ENCODE measurements around the gene MTURN. TPM values are rescaled to one million over a fixed set of nuclear protein-coding genes. Genes with fewer than 3 reads are reported as not detected.

MTURN gene
- total RNA-seq, 2 donors from 2014 or later: 4.0 to 6.4 TPM

GRCh38 chr7:30162622-30163124, 27.9 kb downstream of the MTURN start:
- peak; percentile 56 for ATAC-seq (replicated peaks)
- H3K9me3 Mint-ChIP-seq: no peaks in the 10 kb centered on the region
- H3K27ac Mint-ChIP-seq: peak overlapping the region; percentile 40
- peaks cover 5% of the 10 kb centered on the region for H3K4me1 Mint-ChIP-seq
- H3K27me3 Mint-ChIP-seq: no peaks in the 10 kb centered on the region
- peak overlapping the region; percentile 37 for H3K4me3 Mint-ChIP-seq
- no peaks in the 10 kb centered on the region for H3K36me3 Mint-ChIP-seq (ENCODE audit: low read depth)

GRCh38 chr7:30163231-30163894, 28.6 kb downstream of the MTURN start:
- Mint-ChIP-seq H3K9me3 (no peaks in the 10 kb centered on the region), H3K36me3 (ENCODE audit: low read depth) (no peaks in the 10 kb centered on the region), H3K27me3 (no peaks in the 10 kb centered on the region), H3K4me1 (peaks cover 5% of the 10 kb centered on the region), H3K27ac (peak overlapping the region; percentile 40), H3K4me3 (peak overlapping the region; percentile 37)
- ATAC-seq (replicated peaks): peak; percentile 61

- H3K27ac Mint-ChIP-seq: peak overlapping the region; percentile 46
- H3K27me3 Mint-ChIP-seq: no peaks in the 10 kb centered on the region
- ATAC-seq (replicated peaks): no peak
- H3K9me3 Mint-ChIP-seq: no peaks in the 10 kb centered on the region
- peaks cover 5% of the 10 kb centered on the region for H3K4me1 Mint-ChIP-seq
- no peak overlapping the region for H3K4me3 Mint-ChIP-seq
- no peaks in the 10 kb centered on the region for H3K36me3 Mint-ChIP-seq (ENCODE audit: low read depth)
These were observed 29.8 kb downstream of the MTURN start for GRCh38 chr7:30164567-30164966.

- Mint-ChIP-seq H3K4me1 (peaks cover 5% of the 10 kb centered on the region), H3K36me3 (ENCODE audit: low read depth) (no peaks in the 10 kb centered on the region), H3K27me3 (no peaks in the 10 kb centered on the region), H3K4me3 (no peak overlapping the region), H3K27ac (no peak overlapping the region), H3K9me3 (no peaks in the 10 kb centered on the region)
- ATAC-seq (replicated peaks): no peak
These were observed 30.8 kb downstream of the MTURN start for GRCh38 chr7:30165590-30165989.

GRCh38 chr7:30166155-30166840, 31.5 kb downstream of the MTURN start:
- Mint-ChIP-seq H3K27me3 (no peaks in the 10 kb centered on the region), H3K36me3 (ENCODE audit: low read depth) (no peaks in the 10 kb centered on the region), H3K27ac (no peak overlapping the region), H3K4me1 (peaks cover 5% of the 10 kb centered on the region), H3K4me3 (no peak overlapping the region), H3K9me3 (no peaks in the 10 kb centered on the region)
- no peak for ATAC-seq (replicated peaks)

- H3K4me1 Mint-ChIP-seq: peaks cover 5% of the 10 kb centered on the region
- no peak overlapping the region for H3K27ac Mint-ChIP-seq
- H3K27me3 Mint-ChIP-seq: no peaks in the 10 kb centered on the region
- H3K36me3 Mint-ChIP-seq (ENCODE audit: low read depth): no peaks in the 10 kb centered on the region
- ATAC-seq (replicated peaks): no peak
- no peaks in the 10 kb centered on the region for H3K9me3 Mint-ChIP-seq
- no peak overlapping the region for H3K4me3 Mint-ChIP-seq
These were observed 32.1 kb downstream of the MTURN start for GRCh38 chr7:30166841-30167235.

GRCh38 chr7:30167901-30168300, 33.1 kb downstream of the MTURN start:
- H3K27me3 Mint-ChIP-seq: no peaks in the 10 kb centered on the region
- H3K36me3 Mint-ChIP-seq (ENCODE audit: low read depth): no peaks in the 10 kb centered on the region
- no peak overlapping the region for H3K27ac Mint-ChIP-seq
- ATAC-seq (replicated peaks): no peak
- H3K4me1 Mint-ChIP-seq: no peaks in the 10 kb centered on the region
- H3K4me3 Mint-ChIP-seq: no peak overlapping the region
- H3K9me3 Mint-ChIP-seq: no peaks in the 10 kb centered on the region

GRCh38 chr7:30168835-30169573, 34.2 kb downstream of the MTURN start:
- Mint-ChIP-seq H3K27ac (no peak overlapping the region), H3K4me1 (no peaks in the 10 kb centered on the region), H3K27me3 (no peaks in the 10 kb centered on the region), H3K9me3 (no peaks in the 10 kb centered on the region), H3K4me3 (no peak overlapping the region), H3K36me3 (ENCODE audit: low read depth) (no peaks in the 10 kb centered on the region)
- no peak for ATAC-seq (replicated peaks)

- Mint-ChIP-seq H3K4me1 (no peaks in the 10 kb centered on the region), H3K4me3 (no peak overlapping the region), H3K27ac (no peak overlapping the region), H3K27me3 (no peaks in the 10 kb centered on the region), H3K36me3 (ENCODE audit: low read depth) (no peaks in the 10 kb centered on the region), H3K9me3 (no peaks in the 10 kb centered on the region)
- no peak for ATAC-seq (replicated peaks)
These were observed 34.8 kb downstream of the MTURN start for GRCh38 chr7:30169579-30169978.

GRCh38 chr7:30170476-30171205, 35.9 kb downstream of the MTURN start:
- Mint-ChIP-seq H3K9me3 (no peaks in the 10 kb centered on the region), H3K27me3 (no peaks in the 10 kb centered on the region), H3K4me1 (no peaks in the 10 kb centered on the region), H3K36me3 (ENCODE audit: low read depth) (no peaks in the 10 kb centered on the region), H3K4me3 (no peak overlapping the region), H3K27ac (no peak overlapping the region)
- ATAC-seq (replicated peaks): no peak

GRCh38 chr7:30171766-30172447, 37.1 kb downstream of the MTURN start:
- H3K27me3 Mint-ChIP-seq: no peaks in the 10 kb centered on the region
- H3K4me3 Mint-ChIP-seq: no peak overlapping the region
- H3K27ac Mint-ChIP-seq: no peak overlapping the region
- no peaks in the 10 kb centered on the region for H3K4me1 Mint-ChIP-seq
- ATAC-seq (replicated peaks): no peak
- no peaks in the 10 kb centered on the region for H3K36me3 Mint-ChIP-seq (ENCODE audit: low read depth)
- no peaks in the 10 kb centered on the region for H3K9me3 Mint-ChIP-seq

GRCh38 chr7:30172451-30172850, 37.7 kb downstream of the MTURN start:
- ATAC-seq (replicated peaks): no peak
- Mint-ChIP-seq H3K4me1 (no peaks in the 10 kb centered on the region), H3K27me3 (no peaks in the 10 kb centered on the region), H3K9me3 (no peaks in the 10 kb centered on the region), H3K4me3 (no peak overlapping the region), H3K36me3 (ENCODE audit: low read depth) (no peaks in the 10 kb centered on the region), H3K27ac (no peak overlapping the region)

GRCh38 chr7:30173058-30173897, 38.5 kb downstream of the MTURN start:
- H3K4me1 Mint-ChIP-seq: no peaks in the 10 kb centered on the region
- ATAC-seq (replicated peaks): no peak
- H3K36me3 Mint-ChIP-seq (ENCODE audit: low read depth): no peaks in the 10 kb centered on the region
- no peak overlapping the region for H3K4me3 Mint-ChIP-seq
- no peaks in the 10 kb centered on the region for H3K27me3 Mint-ChIP-seq
- no peaks in the 10 kb centered on the region for H3K9me3 Mint-ChIP-seq
- no peak overlapping the region for H3K27ac Mint-ChIP-seq

Measured in activated T-helper 17 cell treated with anti-CD3 and anti-CD28 coated beads, Interleukin-2, amount 50 U/mL, for 72 hours (primary cell).